HEK293 (cell line): ENCODE measurements around the gene UTP15.

Experiments
- AEBP2 ChIP-seq: fragments of 450-650 bp; formaldehyde crosslinking; IDR thresholded peaks from 2 replicates; pipeline ENCODE4 v1.5.1; 2016; ENCODE audit warnings: missing biosample characterization, missing genetic modification characterization, borderline replicate concordance
- GLI4 ChIP-seq: fragments of 450-650 bp; formaldehyde crosslinking; IDR thresholded peaks from 2 replicates; pipeline ENCODE4 v1.5.1; 2016; ENCODE audit warnings: missing biosample characterization, missing genetic modification characterization
- IKZF3 ChIP-seq: fragments of 450-650 bp; IDR thresholded peaks from 2 replicates; pipeline ENCODE4 v1.5.0; 2018; ENCODE audit warnings: missing biosample characterization, mild to moderate bottlenecking, missing genetic modification characterization, moderate library complexity
- KLF16 ChIP-seq: fragments of 450-650 bp; formaldehyde crosslinking; IDR thresholded peaks from 2 replicates; pipeline ENCODE4 v1.5.1; 2017; ENCODE audit warnings: missing biosample characterization, missing genetic modification characterization
- MEIS1 ChIP-seq: sonication (generic); formaldehyde crosslinking; IDR thresholded peaks from 2 replicates; pipeline ENCODE4 v1.8.1; 2022; ENCODE audit warnings: missing genetic modification reagents, mild to moderate bottlenecking, borderline replicate concordance
- MYNN ChIP-seq: fragments of 450-650 bp; formaldehyde crosslinking; IDR thresholded peaks from 2 replicates; pipeline ENCODE4 v1.5.1; 2016; ENCODE audit warnings: missing biosample characterization, missing genetic modification characterization, borderline replicate concordance
- OSR2 ChIP-seq: fragments of 450-650 bp; formaldehyde crosslinking; IDR thresholded peaks from 2 replicates; pipeline ENCODE4 v1.5.1; 2016; ENCODE audit warnings: missing biosample characterization, missing genetic modification characterization
- PRDM6 ChIP-seq: fragments of 450-650 bp; formaldehyde crosslinking; IDR thresholded peaks from 2 replicates; pipeline ENCODE4 v1.5.1; 2017; ENCODE audit warnings: missing biosample characterization, missing genetic modification characterization
- REPIN1 ChIP-seq: fragments of 450-650 bp; formaldehyde crosslinking; IDR thresholded peaks from 2 replicates; pipeline ENCODE4 v1.5.1; 2017; ENCODE audit warnings: missing biosample characterization, missing genetic modification characterization, low read depth
- TCF7L2 ChIP-seq: IDR thresholded peaks from 2 replicates; pipeline ENCODE4 v1.6.1; 2011; ENCODE audit warnings: low read depth, mild to moderate bottlenecking, inconsistent platforms, low read length, moderate library complexity, borderline replicate concordance
- YY1 ChIP-seq: fragments of 450-650 bp; formaldehyde crosslinking; IDR thresholded peaks from 2 replicates; pipeline ENCODE4 v1.5.1; 2018; ENCODE audit warnings: missing biosample characterization, missing genetic modification characterization
- ZBTB6 ChIP-seq: fragments of 450-650 bp; formaldehyde crosslinking; IDR thresholded peaks from 2 replicates; pipeline ENCODE4 v1.5.1; 2017; ENCODE audit warnings: missing biosample characterization, missing genetic modification characterization
- ZNF132 ChIP-seq: fragments of 450-650 bp; formaldehyde crosslinking; IDR thresholded peaks from 2 replicates; pipeline ENCODE4 v1.5.1; 2017; ENCODE audit warnings: missing biosample characterization, missing genetic modification characterization, borderline replicate concordance
- ZNF133 ChIP-seq: fragments of 450-650 bp; formaldehyde crosslinking; IDR thresholded peaks from 2 replicates; pipeline ENCODE4 v1.5.1; 2016; ENCODE audit warnings: missing biosample characterization, missing genetic modification characterization
- ZNF174 ChIP-seq: fragments of 450-650 bp; formaldehyde crosslinking; IDR thresholded peaks from 2 replicates; pipeline ENCODE4 v1.5.0; 2017; ENCODE audit warnings: missing biosample characterization, mild to moderate bottlenecking, missing genetic modification characterization
- ZNF23 ChIP-seq: fragments of 450-650 bp; formaldehyde crosslinking; IDR thresholded peaks from 2 replicates; pipeline ENCODE4 v1.5.1; 2016; ENCODE audit warnings: missing biosample characterization, missing genetic modification characterization, borderline replicate concordance
- ZNF24 ChIP-seq: fragments of 450-650 bp; formaldehyde crosslinking; IDR thresholded peaks from 2 replicates; pipeline ENCODE4 v1.5.1; 2016; ENCODE audit warnings: missing biosample characterization, missing genetic modification characterization
- ZNF302 ChIP-seq: fragments of 450-650 bp; formaldehyde crosslinking; IDR thresholded peaks from 2 replicates; pipeline ENCODE4 v1.5.1; 2016; ENCODE audit warnings: missing biosample characterization, missing genetic modification characterization, low read depth
- ZNF391 ChIP-seq: fragments of 450-650 bp; formaldehyde crosslinking; IDR thresholded peaks from 2 replicates; pipeline ENCODE4 v1.5.1; 2016; ENCODE audit warnings: low read depth, missing biosample characterization, missing genetic modification characterization, borderline replicate concordance
- ZNF529 ChIP-seq: fragments of 450-650 bp; formaldehyde crosslinking; IDR thresholded peaks from 2 replicates; pipeline ENCODE4 v1.5.1; 2017; ENCODE audit warnings: missing genetic modification characterization, missing biosample characterization; ENCODE audit not compliant: insufficient replicate concordance
- ZNF548 ChIP-seq: fragments of 450-650 bp; formaldehyde crosslinking; IDR thresholded peaks from 2 replicates; pipeline ENCODE4 v1.5.1; 2016; ENCODE audit warnings: missing biosample characterization, missing genetic modification characterization
- ZNF558 ChIP-seq: fragments of 450-650 bp; formaldehyde crosslinking; IDR thresholded peaks from 2 replicates; pipeline ENCODE4 v1.5.1; 2016; ENCODE audit warnings: missing biosample characterization, missing genetic modification characterization
- ZNF561 ChIP-seq: fragments of 450-650 bp; IDR thresholded peaks from 2 replicates; pipeline ENCODE4 v1.5.1; 2018; ENCODE audit warnings: missing biosample characterization, missing genetic modification characterization, borderline replicate concordance
- ZNF585B ChIP-seq: fragments of 450-650 bp; formaldehyde crosslinking; IDR thresholded peaks from 2 replicates; pipeline ENCODE4 v1.5.1; 2016; ENCODE audit warnings: missing biosample characterization, missing genetic modification characterization
- ZNF623 ChIP-seq: fragments of 450-650 bp; formaldehyde crosslinking; IDR thresholded peaks from 2 replicates; pipeline ENCODE4 v1.5.1; 2016; ENCODE audit warnings: missing biosample characterization, missing genetic modification characterization
- ZNF677 ChIP-seq: fragments of 450-650 bp; IDR thresholded peaks from 2 replicates; pipeline ENCODE4 v1.5.0; 2018; ENCODE audit warnings: missing biosample characterization, mild to moderate bottlenecking, missing genetic modification characterization, moderate library complexity
- ZSCAN16 ChIP-seq: fragments of 450-650 bp; formaldehyde crosslinking; IDR thresholded peaks from 2 replicates; pipeline ENCODE4 v1.5.1; 2016; ENCODE audit warnings: missing biosample characterization, missing genetic modification characterization
- ZSCAN18 ChIP-seq: fragments of 450-650 bp; formaldehyde crosslinking; IDR thresholded peaks from 2 replicates; pipeline ENCODE4 v1.5.1; 2016; ENCODE audit warnings: missing biosample characterization, missing genetic modification characterization
- ZSCAN23 ChIP-seq: fragments of 450-650 bp; formaldehyde crosslinking; IDR thresholded peaks from 2 replicates; pipeline ENCODE4 v1.5.1; 2016; ENCODE audit warnings: missing biosample characterization, missing genetic modification characterization
- TF ChIP-seq, protein P1 (sequence below): fragments of 450-650 bp; formaldehyde crosslinking; IDR thresholded peaks from 2 replicates; pipeline ENCODE4 v1.5.1; 2016; ENCODE audit warnings: missing biosample characterization, missing genetic modification characterization
- TF ChIP-seq, protein P2 (sequence below): fragments of 450-650 bp; formaldehyde crosslinking; IDR thresholded peaks from 2 replicates; pipeline ENCODE4 v1.5.1; 2016; ENCODE audit warnings: missing biosample characterization, missing genetic modification characterization

Gene UTP15

GRCh38 chr5:73625944-73626811, 60.6 kb downstream of the UTP15 start, which contains the start of gene ARHGEF28 (continued):
- TF ChIP-seq MEIS1 = no peak
- peak; percentile 76 for TF ChIP-seq IKZF3 (tag by site-specific recombination)
- TF ChIP-seq REPIN1 (tag by site-specific recombination) = no peak
- TF ChIP-seq YY1 = no peak
- TF ChIP-seq ZNF24 (tag by site-specific recombination) = no peak
- TF ChIP-seq ZNF558 (tag by site-specific recombination) = no peak
- no peak for TF ChIP-seq ZNF23
- no peak for TF ChIP-seq ZNF677 (tag by site-specific recombination)
- TF ChIP-seq ZNF302 = no peak
- no peak for TF ChIP-seq ZNF548 (tag by site-specific recombination)
- TF ChIP-seq ZNF132 (tag by site-specific recombination) = no peak
- TF ChIP-seq, protein P1, sequence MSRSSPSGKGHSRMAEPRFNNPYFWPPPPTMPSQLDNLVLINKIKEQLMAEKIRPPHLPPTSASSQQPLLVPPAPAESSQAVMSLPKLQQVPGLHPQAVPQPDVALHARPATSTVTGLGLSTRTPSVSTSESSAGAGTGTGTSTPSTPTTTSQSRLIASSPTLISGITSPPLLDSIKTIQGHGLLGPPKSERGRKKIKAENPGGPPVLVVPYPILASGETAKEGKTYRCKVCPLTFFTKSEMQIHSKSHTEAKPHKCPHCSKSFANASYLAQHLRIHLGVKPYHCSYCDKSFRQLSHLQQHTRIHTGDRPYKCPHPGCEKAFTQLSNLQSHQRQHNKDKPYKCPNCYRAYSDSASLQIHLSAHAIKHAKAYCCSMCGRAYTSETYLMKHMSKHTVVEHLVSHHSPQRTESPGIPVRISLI = no peak
- no peak for TF ChIP-seq ZNF529 (tag by site-specific recombination)
- TF ChIP-seq ZSCAN23 (tag by site-specific recombination) = no peak
- no peak for TF ChIP-seq MYNN (tag by site-specific recombination)
- no peak for TF ChIP-seq ZNF133 (tag by site-specific recombination)
- peak; percentile 67; the same call in 1 of the 2 replicates for TF ChIP-seq ZBTB6 (tag by site-specific recombination)
- TF ChIP-seq OSR2 (tag by site-specific recombination) = no peak
- TF ChIP-seq ZNF174 (tag by site-specific recombination) = no peak
- no peak for TF ChIP-seq GLI4 (tag by site-specific recombination)
- TF ChIP-seq ZNF391 (tag by site-specific recombination) = no peak
- no peak for TF ChIP-seq AEBP2 (tag by site-specific recombination)
- TF ChIP-seq ZNF585B (tag by site-specific recombination) = no peak
- no peak for TF ChIP-seq PRDM6
- TF ChIP-seq TCF7L2 = no peak
- TF ChIP-seq ZNF561 (tag by site-specific recombination) = no peak; the same call in 1 of the 2 replicates
- no peak for TF ChIP-seq ZSCAN16
- no peak for TF ChIP-seq ZNF623 (tag by site-specific recombination)
- no peak for TF ChIP-seq KLF16 (tag by site-specific recombination)
- TF ChIP-seq, protein P2, sequence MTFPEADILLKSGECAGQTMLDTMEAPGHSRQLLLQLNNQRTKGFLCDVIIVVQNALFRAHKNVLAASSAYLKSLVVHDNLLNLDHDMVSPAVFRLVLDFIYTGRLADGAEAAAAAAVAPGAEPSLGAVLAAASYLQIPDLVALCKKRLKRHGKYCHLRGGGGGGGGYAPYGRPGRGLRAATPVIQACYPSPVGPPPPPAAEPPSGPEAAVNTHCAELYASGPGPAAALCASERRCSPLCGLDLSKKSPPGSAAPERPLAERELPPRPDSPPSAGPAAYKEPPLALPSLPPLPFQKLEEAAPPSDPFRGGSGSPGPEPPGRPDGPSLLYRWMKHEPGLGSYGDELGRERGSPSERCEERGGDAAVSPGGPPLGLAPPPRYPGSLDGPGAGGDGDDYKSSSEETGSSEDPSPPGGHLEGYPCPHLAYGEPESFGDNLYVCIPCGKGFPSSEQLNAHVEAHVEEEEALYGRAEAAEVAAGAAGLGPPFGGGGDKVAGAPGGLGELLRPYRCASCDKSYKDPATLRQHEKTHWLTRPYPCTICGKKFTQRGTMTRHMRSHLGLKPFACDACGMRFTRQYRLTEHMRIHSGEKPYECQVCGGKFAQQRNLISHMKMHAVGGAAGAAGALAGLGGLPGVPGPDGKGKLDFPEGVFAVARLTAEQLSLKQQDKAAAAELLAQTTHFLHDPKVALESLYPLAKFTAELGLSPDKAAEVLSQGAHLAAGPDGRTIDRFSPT (tag by site-specific recombination) = peak; percentile 61; the same call in 1 of the 2 replicates
- no peak for TF ChIP-seq ZSCAN18 (tag by site-specific recombination)
